WTC11 (cell line): ENCODE measurements around the gene TEAD1. TPM values are rescaled to one million over a fixed set of nuclear protein-coding genes. Genes with fewer than 3 reads are reported as not detected.

Source experiments
- ATAC-seq: fragments of 200-7000 bp; cut with Tn5 transposase; 2 replicates; pipeline ENCODE4 v1.10.0; 2021; ENCODE audit warnings: mild to moderate bottlenecking, moderate library complexity
- CTCF ChIA-PET: fragments of 300-600 bp; sonication (Branson Sonifier 250); formaldehyde crosslinking; loops from one replicate; lab custom pipeline; 2021; ENCODE audit warnings: antibody characterized with exemption; lab: Charles Lee
- POLR2A ChIA-PET: fragments of 350-600 bp; sonication (Branson Sonifier 250); formaldehyde crosslinking; loops from one replicate; lab custom pipeline; 2021; ENCODE audit warnings: antibody characterized with exemption; lab: Charles Lee
- DNase-seq: peaks from one replicate; pipeline ENCODE4 v3.0.0; 2021; ENCODE audit warnings: low spot score
- H3K27ac Mint-ChIP-seq: 2 replicates; pipeline ENCODE4 v1.8.0; 2021; ENCODE audit warnings: mixed read lengths
- H3K27me3 Mint-ChIP-seq: 2 replicates; pipeline ENCODE4 v1.8.0; 2021; ENCODE audit warnings: low read depth, mild to moderate bottlenecking, moderate library complexity, mixed read lengths
- H3K36me3 Mint-ChIP-seq: 2 replicates; pipeline ENCODE4 v1.8.0; 2021; ENCODE audit warnings: mixed read lengths
- H3K4me1 Mint-ChIP-seq: 2 replicates; pipeline ENCODE4 v1.8.0; 2022; ENCODE audit warnings: mixed read lengths
- H3K4me3 Mint-ChIP-seq: 2 replicates; pipeline ENCODE4 v1.8.0; 2021; ENCODE audit warnings: mild to moderate bottlenecking, moderate library complexity, mixed read lengths
- H3K9me3 Mint-ChIP-seq: 2 replicates; pipeline ENCODE4 v1.8.0; 2021; ENCODE audit warnings: mixed read lengths
- ESRRA ChIP-seq: sonication (generic); formaldehyde crosslinking; IDR thresholded peaks from 2 replicates; pipeline ENCODE4 v1.8.1; 2022; ENCODE audit warnings: mild to moderate bottlenecking, missing genetic modification reagents, borderline replicate concordance
- FOXK1 ChIP-seq: sonication (generic); formaldehyde crosslinking; IDR thresholded peaks from 2 replicates; pipeline ENCODE4 v1.8.0; 2022; ENCODE audit warnings: mild to moderate bottlenecking, moderate library complexity, missing genetic modification reagents
- GRHL2 ChIP-seq: fragments of 250-450 bp; sonication (Bioruptor Pico); IDR thresholded peaks from 2 replicates; pipeline ENCODE4 v1.8.0; 2022; ENCODE audit warnings: mild to moderate bottlenecking, moderate library complexity; ENCODE audit not compliant: insufficient replicate concordance, severe bottlenecking
- GTF2I ChIP-seq: fragments of 250-450 bp; sonication (Bioruptor Pico); conservative IDR thresholded peaks from 2 replicates; pipeline ENCODE4 v1.4.0; 2021; ENCODE audit warnings: mild to moderate bottlenecking
- JUN ChIP-seq: sonication (generic); formaldehyde crosslinking; IDR thresholded peaks from 2 replicates; pipeline ENCODE4 v1.8.0; 2023; ENCODE audit warnings: mild to moderate bottlenecking, missing genetic modification reagents
- MXD4 ChIP-seq: fragments of 250-450 bp; sonication (Bioruptor Pico); IDR thresholded peaks from 2 replicates; pipeline ENCODE4 v1.8.0; 2021; ENCODE audit warnings: mild to moderate bottlenecking, moderate library complexity, borderline replicate concordance
- RELA ChIP-seq: sonication (generic); formaldehyde crosslinking; IDR thresholded peaks from 2 replicates; pipeline ENCODE4 v1.8.1; 2022; ENCODE audit warnings: missing genetic modification reagents, mild to moderate bottlenecking, borderline replicate concordance
- ZBTB21 ChIP-seq: sonication (generic); formaldehyde crosslinking; IDR thresholded peaks from 2 replicates; pipeline ENCODE4 v1.8.1; 2023; ENCODE audit warnings: mild to moderate bottlenecking, missing genetic modification reagents, borderline replicate concordance
- ZNF396 ChIP-seq: fragments of 250-450 bp; sonication (Bioruptor Pico); IDR thresholded peaks from 2 replicates; pipeline ENCODE4 v1.8.0; 2021; ENCODE audit warnings: mild to moderate bottlenecking, moderate library complexity, borderline replicate concordance
- total RNA-seq: library from RNA; stranded (reverse); gene quantifications from 3 replicates; pipeline ENCODE4 v1.2.3, GENCODE V29; 2021
- TF ChIP-seq, protein P1 (sequence below): fragments of 250-450 bp; sonication (Bioruptor Pico); IDR thresholded peaks from 2 replicates; pipeline ENCODE4 v2.1.2; 2022; ENCODE audit warnings: mild to moderate bottlenecking, moderate library complexity
- TF ChIP-seq, protein P2 (sequence below): sonication (generic); formaldehyde crosslinking; IDR thresholded peaks from 2 replicates; pipeline ENCODE4 v1.8.0; 2022; ENCODE audit warnings: mild to moderate bottlenecking, missing genetic modification reagents
- TF ChIP-seq, protein P3 (sequence below): sonication (generic); formaldehyde crosslinking; IDR thresholded peaks from 2 replicates; pipeline ENCODE4 v1.8.1; 2022; ENCODE audit warnings: mild to moderate bottlenecking, moderate library complexity, missing genetic modification reagents
- TF ChIP-seq, protein P4 (sequence below): sonication (generic); formaldehyde crosslinking; IDR thresholded peaks from 2 replicates; pipeline ENCODE4 v1.8.1; 2022; ENCODE audit warnings: missing genetic modification reagents, borderline replicate concordance
- TF ChIP-seq, protein P5 (sequence below): fragments of 250-450 bp; sonication (Bioruptor Pico); IDR thresholded peaks from 2 replicates; pipeline ENCODE4 v1.8.0; 2021; ENCODE audit warnings: mild to moderate bottlenecking
- TF ChIP-seq, protein P6 (sequence below): sonication (generic); formaldehyde crosslinking; IDR thresholded peaks from 2 replicates; pipeline ENCODE4 v1.8.0; 2023; ENCODE audit warnings: mild to moderate bottlenecking, missing genetic modification reagents
- TF ChIP-seq, protein P7 (sequence below): fragments of 250-450 bp; sonication (Bioruptor Pico); conservative IDR thresholded peaks from 2 replicates; pipeline ENCODE4 v1.9.0; 2021; ENCODE audit warnings: mild to moderate bottlenecking
- TF ChIP-seq, protein P8 (sequence below): fragments of 250-450 bp; sonication (Bioruptor Pico); IDR thresholded peaks from 2 replicates; pipeline ENCODE4 v1.9.0; 2021; ENCODE audit warnings: mild to moderate bottlenecking, borderline replicate concordance
- TF ChIP-seq, protein P9 (sequence below): fragments of 250-450 bp; sonication (Bioruptor Pico); IDR thresholded peaks from 2 replicates; pipeline ENCODE4 v1.9.0; 2021; ENCODE audit warnings: moderate library complexity, mild to moderate bottlenecking, inconsistent platforms, borderline replicate concordance

TEAD1 gene
- total RNA-seq, 1 experiment from 2014 or later, result 79.9 TPM

DNA sequence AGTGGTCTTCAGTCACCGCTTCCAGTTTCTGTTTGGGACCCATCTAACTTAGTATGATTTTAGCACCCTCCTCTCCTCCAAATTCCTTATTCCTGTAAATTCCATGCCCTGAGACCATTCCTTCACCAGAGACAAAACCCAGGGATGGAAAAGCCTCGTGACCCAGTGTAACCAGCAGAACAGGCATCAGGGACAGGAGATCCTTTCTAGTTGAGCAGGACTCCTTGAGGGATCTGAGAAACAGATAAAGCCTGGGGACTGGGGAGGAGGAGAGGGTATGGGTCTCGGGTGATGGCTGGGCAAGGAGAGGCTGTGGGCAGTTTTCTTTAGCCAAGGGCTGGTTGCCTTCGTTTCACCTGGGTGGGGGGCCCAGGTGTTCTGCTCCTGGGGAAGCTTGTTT is 40.9 kb downstream of the TEAD1 start:
- ChIA-PET POLR2A (no interaction called here), CTCF (no interaction called here)
- H3K36me3 Mint-ChIP-seq, result no peaks in the 10 kb centered on the region
- H3K9me3 Mint-ChIP-seq, result no peaks in the 10 kb centered on the region
- no peaks in the 10 kb centered on the region for H3K27me3 Mint-ChIP-seq
- H3K27ac Mint-ChIP-seq, result no peak overlapping the region
- ATAC-seq, result no peak
- no peak overlapping the region for H3K4me3 Mint-ChIP-seq
- peaks cover 69% of the 10 kb centered on the region for H3K4me1 Mint-ChIP-seq
- no peak for DNase-seq
- TF ChIP-seq GRHL2 (CRISPR knock-in tag) (no peak), ZBTB21 (no peak), ZNF396 (CRISPR knock-in tag) (no peak), JUN (CRISPR knock-in tag) (no peak), GTF2I (CRISPR knock-in tag) (no peak), ESRRA (CRISPR knock-in tag) (no peak), RELA (no peak), FOXK1 (no peak), MXD4 (CRISPR knock-in tag) (no peak)
- TF ChIP-seq, protein P1, sequence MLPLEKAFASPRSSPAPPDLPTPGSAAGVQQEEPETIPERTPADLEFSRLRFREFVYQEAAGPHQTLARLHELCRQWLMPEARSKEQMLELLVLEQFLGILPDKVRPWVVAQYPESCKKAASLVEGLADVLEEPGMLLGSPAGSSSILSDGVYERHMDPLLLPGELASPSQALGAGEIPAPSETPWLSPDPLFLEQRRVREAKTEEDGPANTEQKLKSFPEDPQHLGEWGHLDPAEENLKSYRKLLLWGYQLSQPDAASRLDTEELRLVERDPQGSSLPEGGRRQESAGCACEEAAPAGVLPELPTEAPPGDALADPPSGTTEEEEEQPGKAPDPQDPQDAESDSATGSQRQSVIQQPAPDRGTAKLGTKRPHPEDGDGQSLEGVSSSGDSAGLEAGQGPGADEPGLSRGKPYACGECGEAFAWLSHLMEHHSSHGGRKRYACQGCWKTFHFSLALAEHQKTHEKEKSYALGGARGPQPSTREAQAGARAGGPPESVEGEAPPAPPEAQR, result no peak
- TF ChIP-seq, protein P2, sequence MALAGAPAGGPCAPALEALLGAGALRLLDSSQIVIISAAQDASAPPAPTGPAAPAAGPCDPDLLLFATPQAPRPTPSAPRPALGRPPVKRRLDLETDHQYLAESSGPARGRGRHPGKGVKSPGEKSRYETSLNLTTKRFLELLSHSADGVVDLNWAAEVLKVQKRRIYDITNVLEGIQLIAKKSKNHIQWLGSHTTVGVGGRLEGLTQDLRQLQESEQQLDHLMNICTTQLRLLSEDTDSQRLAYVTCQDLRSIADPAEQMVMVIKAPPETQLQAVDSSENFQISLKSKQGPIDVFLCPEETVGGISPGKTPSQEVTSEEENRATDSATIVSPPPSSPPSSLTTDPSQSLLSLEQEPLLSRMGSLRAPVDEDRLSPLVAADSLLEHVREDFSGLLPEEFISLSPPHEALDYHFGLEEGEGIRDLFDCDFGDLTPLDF (CRISPR knock-in tag), result no peak
- TF ChIP-seq, protein P3, sequence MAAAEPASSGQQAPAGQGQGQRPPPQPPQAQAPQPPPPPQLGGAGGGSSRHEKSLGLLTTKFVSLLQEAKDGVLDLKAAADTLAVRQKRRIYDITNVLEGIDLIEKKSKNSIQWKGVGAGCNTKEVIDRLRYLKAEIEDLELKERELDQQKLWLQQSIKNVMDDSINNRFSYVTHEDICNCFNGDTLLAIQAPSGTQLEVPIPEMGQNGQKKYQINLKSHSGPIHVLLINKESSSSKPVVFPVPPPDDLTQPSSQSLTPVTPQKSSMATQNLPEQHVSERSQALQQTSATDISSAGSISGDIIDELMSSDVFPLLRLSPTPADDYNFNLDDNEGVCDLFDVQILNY, result no peak
- TF ChIP-seq, protein P4, sequence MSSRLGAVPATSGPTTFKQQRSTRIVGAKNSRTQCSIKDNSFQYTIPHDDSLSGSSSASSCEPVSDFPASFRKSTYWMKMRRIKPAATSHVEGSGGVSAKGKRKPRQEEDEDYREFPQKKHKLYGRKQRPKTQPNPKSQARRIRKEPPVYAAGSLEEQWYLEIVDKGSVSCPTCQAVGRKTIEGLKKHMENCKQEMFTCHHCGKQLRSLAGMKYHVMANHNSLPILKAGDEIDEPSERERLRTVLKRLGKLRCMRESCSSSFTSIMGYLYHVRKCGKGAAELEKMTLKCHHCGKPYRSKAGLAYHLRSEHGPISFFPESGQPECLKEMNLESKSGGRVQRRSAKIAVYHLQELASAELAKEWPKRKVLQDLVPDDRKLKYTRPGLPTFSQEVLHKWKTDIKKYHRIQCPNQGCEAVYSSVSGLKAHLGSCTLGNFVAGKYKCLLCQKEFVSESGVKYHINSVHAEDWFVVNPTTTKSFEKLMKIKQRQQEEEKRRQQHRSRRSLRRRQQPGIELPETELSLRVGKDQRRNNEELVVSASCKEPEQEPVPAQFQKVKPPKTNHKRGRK (CRISPR knock-in tag), result no peak
- TF ChIP-seq, protein P5, sequence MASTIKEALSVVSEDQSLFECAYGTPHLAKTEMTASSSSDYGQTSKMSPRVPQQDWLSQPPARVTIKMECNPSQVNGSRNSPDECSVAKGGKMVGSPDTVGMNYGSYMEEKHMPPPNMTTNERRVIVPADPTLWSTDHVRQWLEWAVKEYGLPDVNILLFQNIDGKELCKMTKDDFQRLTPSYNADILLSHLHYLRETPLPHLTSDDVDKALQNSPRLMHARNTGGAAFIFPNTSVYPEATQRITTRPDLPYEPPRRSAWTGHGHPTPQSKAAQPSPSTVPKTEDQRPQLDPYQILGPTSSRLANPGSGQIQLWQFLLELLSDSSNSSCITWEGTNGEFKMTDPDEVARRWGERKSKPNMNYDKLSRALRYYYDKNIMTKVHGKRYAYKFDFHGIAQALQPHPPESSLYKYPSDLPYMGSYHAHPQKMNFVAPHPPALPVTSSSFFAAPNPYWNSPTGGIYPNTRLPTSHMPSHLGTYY (CRISPR knock-in tag), result no peak
- TF ChIP-seq, protein P6, sequence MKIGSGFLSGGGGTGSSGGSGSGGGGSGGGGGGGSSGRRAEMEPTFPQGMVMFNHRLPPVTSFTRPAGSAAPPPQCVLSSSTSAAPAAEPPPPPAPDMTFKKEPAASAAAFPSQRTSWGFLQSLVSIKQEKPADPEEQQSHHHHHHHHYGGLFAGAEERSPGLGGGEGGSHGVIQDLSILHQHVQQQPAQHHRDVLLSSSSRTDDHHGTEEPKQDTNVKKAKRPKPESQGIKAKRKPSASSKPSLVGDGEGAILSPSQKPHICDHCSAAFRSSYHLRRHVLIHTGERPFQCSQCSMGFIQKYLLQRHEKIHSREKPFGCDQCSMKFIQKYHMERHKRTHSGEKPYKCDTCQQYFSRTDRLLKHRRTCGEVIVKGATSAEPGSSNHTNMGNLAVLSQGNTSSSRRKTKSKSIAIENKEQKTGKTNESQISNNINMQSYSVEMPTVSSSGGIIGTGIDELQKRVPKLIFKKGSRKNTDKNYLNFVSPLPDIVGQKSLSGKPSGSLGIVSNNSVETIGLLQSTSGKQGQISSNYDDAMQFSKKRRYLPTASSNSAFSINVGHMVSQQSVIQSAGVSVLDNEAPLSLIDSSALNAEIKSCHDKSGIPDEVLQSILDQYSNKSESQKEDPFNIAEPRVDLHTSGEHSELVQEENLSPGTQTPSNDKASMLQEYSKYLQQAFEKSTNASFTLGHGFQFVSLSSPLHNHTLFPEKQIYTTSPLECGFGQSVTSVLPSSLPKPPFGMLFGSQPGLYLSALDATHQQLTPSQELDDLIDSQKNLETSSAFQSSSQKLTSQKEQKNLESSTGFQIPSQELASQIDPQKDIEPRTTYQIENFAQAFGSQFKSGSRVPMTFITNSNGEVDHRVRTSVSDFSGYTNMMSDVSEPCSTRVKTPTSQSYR (CRISPR knock-in tag), result no peak
- TF ChIP-seq, protein P7, sequence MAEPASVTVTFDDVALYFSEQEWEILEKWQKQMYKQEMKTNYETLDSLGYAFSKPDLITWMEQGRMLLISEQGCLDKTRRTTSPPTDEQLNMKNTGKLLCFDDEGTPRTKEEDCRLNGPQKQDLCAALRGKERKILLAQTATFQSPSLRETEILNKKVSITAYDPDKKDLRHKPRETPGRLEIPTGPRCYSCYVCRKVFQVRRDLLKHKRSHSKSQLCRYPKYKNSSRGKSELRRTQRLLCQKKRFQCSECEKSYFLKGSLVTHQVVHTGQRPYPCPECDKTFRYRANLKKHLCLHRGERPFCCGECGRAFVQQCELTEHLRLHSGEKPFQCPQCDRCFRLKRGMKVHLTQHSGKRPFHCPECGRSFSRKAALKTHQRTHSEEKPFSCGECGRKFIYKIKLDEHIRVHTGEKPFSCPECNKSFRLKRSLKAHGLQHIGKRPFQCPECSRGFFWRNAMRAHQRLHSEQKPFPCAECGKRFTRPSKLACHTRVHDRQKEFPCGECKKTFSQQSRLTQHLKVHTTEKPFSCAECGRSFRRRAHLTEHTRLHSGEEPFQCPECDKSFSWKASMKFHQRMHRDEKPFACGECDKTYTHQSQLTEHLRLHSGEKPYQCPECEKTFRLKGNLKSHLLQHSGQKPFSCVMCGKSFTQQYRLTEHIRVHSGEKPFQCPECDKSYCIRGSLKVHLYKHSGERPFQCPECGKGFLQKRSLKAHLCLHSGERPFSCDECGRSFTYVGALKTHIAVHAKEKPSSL (CRISPR knock-in tag), result no peak
- TF ChIP-seq, protein P8, sequence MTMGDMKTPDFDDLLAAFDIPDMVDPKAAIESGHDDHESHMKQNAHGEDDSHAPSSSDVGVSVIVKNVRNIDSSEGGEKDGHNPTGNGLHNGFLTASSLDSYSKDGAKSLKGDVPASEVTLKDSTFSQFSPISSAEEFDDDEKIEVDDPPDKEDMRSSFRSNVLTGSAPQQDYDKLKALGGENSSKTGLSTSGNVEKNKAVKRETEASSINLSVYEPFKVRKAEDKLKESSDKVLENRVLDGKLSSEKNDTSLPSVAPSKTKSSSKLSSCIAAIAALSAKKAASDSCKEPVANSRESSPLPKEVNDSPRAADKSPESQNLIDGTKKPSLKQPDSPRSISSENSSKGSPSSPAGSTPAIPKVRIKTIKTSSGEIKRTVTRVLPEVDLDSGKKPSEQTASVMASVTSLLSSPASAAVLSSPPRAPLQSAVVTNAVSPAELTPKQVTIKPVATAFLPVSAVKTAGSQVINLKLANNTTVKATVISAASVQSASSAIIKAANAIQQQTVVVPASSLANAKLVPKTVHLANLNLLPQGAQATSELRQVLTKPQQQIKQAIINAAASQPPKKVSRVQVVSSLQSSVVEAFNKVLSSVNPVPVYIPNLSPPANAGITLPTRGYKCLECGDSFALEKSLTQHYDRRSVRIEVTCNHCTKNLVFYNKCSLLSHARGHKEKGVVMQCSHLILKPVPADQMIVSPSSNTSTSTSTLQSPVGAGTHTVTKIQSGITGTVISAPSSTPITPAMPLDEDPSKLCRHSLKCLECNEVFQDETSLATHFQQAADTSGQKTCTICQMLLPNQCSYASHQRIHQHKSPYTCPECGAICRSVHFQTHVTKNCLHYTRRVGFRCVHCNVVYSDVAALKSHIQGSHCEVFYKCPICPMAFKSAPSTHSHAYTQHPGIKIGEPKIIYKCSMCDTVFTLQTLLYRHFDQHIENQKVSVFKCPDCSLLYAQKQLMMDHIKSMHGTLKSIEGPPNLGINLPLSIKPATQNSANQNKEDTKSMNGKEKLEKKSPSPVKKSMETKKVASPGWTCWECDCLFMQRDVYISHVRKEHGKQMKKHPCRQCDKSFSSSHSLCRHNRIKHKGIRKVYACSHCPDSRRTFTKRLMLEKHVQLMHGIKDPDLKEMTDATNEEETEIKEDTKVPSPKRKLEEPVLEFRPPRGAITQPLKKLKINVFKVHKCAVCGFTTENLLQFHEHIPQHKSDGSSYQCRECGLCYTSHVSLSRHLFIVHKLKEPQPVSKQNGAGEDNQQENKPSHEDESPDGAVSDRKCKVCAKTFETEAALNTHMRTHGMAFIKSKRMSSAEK (CRISPR knock-in tag), result no peak
- TF ChIP-seq, protein P9, sequence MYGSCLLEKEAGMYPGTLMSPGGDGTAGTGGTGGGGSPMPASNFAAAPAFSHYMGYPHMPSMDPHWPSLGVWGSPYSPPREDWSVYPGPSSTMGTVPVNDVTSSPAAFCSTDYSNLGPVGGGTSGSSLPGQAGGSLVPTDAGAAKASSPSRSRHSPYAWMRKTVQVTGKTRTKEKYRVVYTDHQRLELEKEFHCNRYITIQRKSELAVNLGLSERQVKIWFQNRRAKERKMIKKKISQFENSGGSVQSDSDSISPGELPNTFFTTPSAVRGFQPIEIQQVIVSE (CRISPR knock-in tag), result no peak
- TF ChIP-seq, all 79 proteins: peak for 0
